ENCODE results near the gene RAD50. TPM values are rescaled to one million over a fixed set of nuclear protein-coding genes. Genes with fewer than 3 reads are reported as not detected.

Gene RAD50
- polyA plus RNA-seq, 1 of the 3 experiments (the other 2 are of a cell fraction), result 20.0 TPM

- no peaks in the 10 kb centered on the region for H3K9me2 ChIP-seq
- no peaks in the 10 kb centered on the region for H4K20me1 ChIP-seq (ENCODE audit: insufficient read depth)
- TF ChIP-seq RAD21 (IDR thresholded peaks at IDR 0.05; ENCODE audit: low read length) (no peak), EP300 (IDR thresholded peaks at IDR 0.05; ENCODE audit: borderline replicate concordance in 1 of 2, low read depth in 1 of 2, low read length in 1 of 2) (no peak), RCOR1 (IDR thresholded peaks at IDR 0.05; ENCODE audit: low read length) (no peak), TAF1 (IDR thresholded peaks at IDR 0.05; ENCODE audit: borderline replicate concordance, low read depth, low read length) (no peak), TCF12 (IDR thresholded peaks at IDR 0.05) (no peak), RFX5 (IDR thresholded peaks at IDR 0.05; ENCODE audit: low read length) (no peak), NFIC (IDR thresholded peaks at IDR 0.05; ENCODE audit: borderline replicate concordance) (no peak), MXI1 (IDR thresholded peaks at IDR 0.05; ENCODE audit: low read depth, low read length) (no peak), SMC3 (IDR thresholded peaks at IDR 0.05; ENCODE audit: low read depth, low read length) (no peak), JUND (IDR thresholded peaks at IDR 0.05) (no peak), CTCF (IDR thresholded peaks at IDR 0.05) (no peak), GATA2 (CRISPR knock-in tag; IDR thresholded peaks at IDR 0.05) (no peak), ZBTB33 (IDR thresholded peaks at IDR 0.05; ENCODE audit: borderline replicate concordance, low read depth) (no peak), GABPA (IDR thresholded peaks at IDR 0.05; ENCODE audit: low read depth) (no peak)
- TF ChIP-seq, protein P1, sequence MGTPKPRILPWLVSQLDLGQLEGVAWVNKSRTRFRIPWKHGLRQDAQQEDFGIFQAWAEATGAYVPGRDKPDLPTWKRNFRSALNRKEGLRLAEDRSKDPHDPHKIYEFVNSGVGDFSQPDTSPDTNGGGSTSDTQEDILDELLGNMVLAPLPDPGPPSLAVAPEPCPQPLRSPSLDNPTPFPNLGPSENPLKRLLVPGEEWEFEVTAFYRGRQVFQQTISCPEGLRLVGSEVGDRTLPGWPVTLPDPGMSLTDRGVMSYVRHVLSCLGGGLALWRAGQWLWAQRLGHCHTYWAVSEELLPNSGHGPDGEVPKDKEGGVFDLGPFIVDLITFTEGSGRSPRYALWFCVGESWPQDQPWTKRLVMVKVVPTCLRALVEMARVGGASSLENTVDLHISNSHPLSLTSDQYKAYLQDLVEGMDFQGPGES (IDR thresholded peaks at IDR 0.05; ENCODE audit: low read depth, low read length), result no peak
- TF ChIP-seq, protein P2, sequence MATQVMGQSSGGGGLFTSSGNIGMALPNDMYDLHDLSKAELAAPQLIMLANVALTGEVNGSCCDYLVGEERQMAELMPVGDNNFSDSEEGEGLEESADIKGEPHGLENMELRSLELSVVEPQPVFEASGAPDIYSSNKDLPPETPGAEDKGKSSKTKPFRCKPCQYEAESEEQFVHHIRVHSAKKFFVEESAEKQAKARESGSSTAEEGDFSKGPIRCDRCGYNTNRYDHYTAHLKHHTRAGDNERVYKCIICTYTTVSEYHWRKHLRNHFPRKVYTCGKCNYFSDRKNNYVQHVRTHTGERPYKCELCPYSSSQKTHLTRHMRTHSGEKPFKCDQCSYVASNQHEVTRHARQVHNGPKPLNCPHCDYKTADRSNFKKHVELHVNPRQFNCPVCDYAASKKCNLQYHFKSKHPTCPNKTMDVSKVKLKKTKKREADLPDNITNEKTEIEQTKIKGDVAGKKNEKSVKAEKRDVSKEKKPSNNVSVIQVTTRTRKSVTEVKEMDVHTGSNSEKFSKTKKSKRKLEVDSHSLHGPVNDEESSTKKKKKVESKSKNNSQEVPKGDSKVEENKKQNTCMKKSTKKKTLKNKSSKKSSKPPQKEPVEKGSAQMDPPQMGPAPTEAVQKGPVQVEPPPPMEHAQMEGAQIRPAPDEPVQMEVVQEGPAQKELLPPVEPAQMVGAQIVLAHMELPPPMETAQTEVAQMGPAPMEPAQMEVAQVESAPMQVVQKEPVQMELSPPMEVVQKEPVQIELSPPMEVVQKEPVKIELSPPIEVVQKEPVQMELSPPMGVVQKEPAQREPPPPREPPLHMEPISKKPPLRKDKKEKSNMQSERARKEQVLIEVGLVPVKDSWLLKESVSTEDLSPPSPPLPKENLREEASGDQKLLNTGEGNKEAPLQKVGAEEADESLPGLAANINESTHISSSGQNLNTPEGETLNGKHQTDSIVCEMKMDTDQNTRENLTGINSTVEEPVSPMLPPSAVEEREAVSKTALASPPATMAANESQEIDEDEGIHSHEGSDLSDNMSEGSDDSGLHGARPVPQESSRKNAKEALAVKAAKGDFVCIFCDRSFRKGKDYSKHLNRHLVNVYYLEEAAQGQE (IDR thresholded peaks at IDR 0.05; ENCODE audit: low read depth, low read length), result no peak
- H3F3A ChIP-seq (replicated peaks; ENCODE audit: insufficient read depth), result no peaks in the 10 kb centered on the region
- no peak overlapping the region for H3K4me2 ChIP-seq
- no peak overlapping the region for H3K27ac ChIP-seq (ENCODE audit: low read depth in 2 of 2, low read length in 1 of 2)
- H3K79me2 ChIP-seq (ENCODE audit: insufficient read depth), result no peaks in the 10 kb centered on the region
- no peaks in the 10 kb centered on the region for H3K9me3 ChIP-seq
- H3K9ac ChIP-seq, result no peak overlapping the region
- WGBS (ENCODE audit: low lambda C conversion rate), result 94% methylated on average over 4 of the region's 4 CpGs
- H3K27me3 ChIP-seq (ENCODE audit: insufficient read depth), result no peaks in the 10 kb centered on the region
- no peaks in the 10 kb centered on the region for H3K4me1 ChIP-seq (ENCODE audit: control insufficient read depth in 1 of 2, insufficient read depth in 2 of 2, low read depth in 1 of 2, low read length in 1 of 2)
- POLR2A ChIA-PET, result no interaction called here
- H2AFZ ChIP-seq (ENCODE audit: low read depth), result no peak overlapping the region
- CTCF ChIA-PET, result no interaction called here
- peaks cover 71 to 82% of the 10 kb centered on the region in 2 experiments for H3K36me3 ChIP-seq (replicated peaks in 1 of 2; ENCODE audit: control insufficient read depth in 1 of 2, insufficient read depth in 2 of 2, low read length in 1 of 2)
- no peak overlapping the region for H3K4me3 ChIP-seq (ENCODE audit: low read depth in 2 of 2, low read length in 1 of 2)
- DNase-seq, result no peak
Observed at GRCh38 chr5:132637241-132637640, 80.5 kb downstream of the RAD50 start.
